HG03354 (cell line): ENCODE data around the gene ATG10.
"Not testable (repeated sequence)": the region's sequence is repeated elsewhere in the genome, so short reads cannot be mapped to it uniquely, and the experiment has no call there.

Source experiments
- ATAC-seq: cut with Tn5 transposase; IDR thresholded peaks from one replicate; pipeline ENCODE4 v1.9.1; 2021; ENCODE audit warnings: mild to moderate bottlenecking; ENCODE audit not compliant: unreplicated experiment, poor library complexity, severe bottlenecking

The ATG10 gene

GRCh38 chr5:81971712-81972491 is at the start of gene ATG10:
Gene ATG10 (plus strand): TSS chr5:81972023. CDS start chr5:81987571, 15,548 bp downstream.
- peak; percentile 93 for ATAC-seq

GRCh38 chr5:81922854-81923279 is 49.0 kb upstream of the ATG10 start:
- no peak for ATAC-seq

- no peak for ATAC-seq
Measured at GRCh38 chr5:81924442-81924841, 47.4 kb upstream of the ATG10 start.

- no peak for ATAC-seq
Measured at GRCh38 chr5:81925009-81925408, 46.8 kb upstream of the ATG10 start.

- no peak for ATAC-seq
Measured at GRCh38 chr5:81925981-81926380, 45.8 kb upstream of the ATG10 start.

GRCh38 chr5:81936066-81936465 is 35.8 kb upstream of the ATG10 start:
- ATAC-seq = no peak

- no peak for ATAC-seq
Measured at GRCh38 chr5:81936750-81937149, 35.1 kb upstream of the ATG10 start.

- no peak for ATAC-seq
Measured at GRCh38 chr5:81942746-81943145, 29.1 kb upstream of the ATG10 start.

- ATAC-seq = no peak
Measured at GRCh38 chr5:81948349-81948748, 23.5 kb upstream of the ATG10 start.

GRCh38 chr5:81949462-81949861 is 22.4 kb upstream of the ATG10 start:
- ATAC-seq = no peak

- no peak for ATAC-seq
Measured at GRCh38 chr5:81950996-81951395, 20.8 kb upstream of the ATG10 start.

GRCh38 chr5:81954796-81955195 is 17.0 kb upstream of the ATG10 start:
- not testable (repeated sequence) for ATAC-seq

GRCh38 chr5:81958129-81958528 is 13.7 kb upstream of the ATG10 start:
- not testable (repeated sequence) for ATAC-seq

- ATAC-seq = no peak
Measured at GRCh38 chr5:81961651-81962440, 10.0 kb upstream of the ATG10 start.

GRCh38 chr5:81963544-81963943 is 8.3 kb upstream of the ATG10 start:
- no peak for ATAC-seq

- ATAC-seq = no peak
Measured at GRCh38 chr5:81965524-81965923, 6.3 kb upstream of the ATG10 start.

GRCh38 chr5:81969226-81969625 is 2.6 kb upstream of the ATG10 start:
- ATAC-seq = no peak

- ATAC-seq = no peak
Measured at GRCh38 chr5:81969912-81970311, 1.9 kb upstream of the ATG10 start.

- ATAC-seq = peak; percentile 29
Measured at GRCh38 chr5:81971111-81971711, 612 bp upstream of the ATG10 start.

GRCh38 chr5:81972492-81972783 is 615 bp downstream of the ATG10 start:
- ATAC-seq = peak; percentile 60

GRCh38 chr5:81980160-81980559 is 8.3 kb downstream of the ATG10 start:
- ATAC-seq = no peak
